GM13976 (cell line): Measurements from ENCODE around the gene MMEL1.
A peak's percentile ranks its signal among the peaks of the same experiment; 100 is the strongest.
"Not testable (repeated sequence)": the region's sequence is repeated elsewhere in the genome, so short reads cannot be mapped to it uniquely, and the experiment has no call there.

ENCODE experiments used
- DNase-seq: peaks from one replicate; pipeline ENCODE4 v3.0.0; 2012; ENCODE audit warnings: low spot score
- CTCF ChIP-seq: IDR thresholded peaks from 2 replicates; pipeline ENCODE4 v1.5.1; 2012; ENCODE audit warnings: borderline replicate concordance, mild to moderate bottlenecking; ENCODE audit not compliant: insufficient read depth; ENCODE audit errors: extremely low read depth, missing control alignments, control extremely low read depth
- in situ Hi-C: fragments of 300-500 bp; cut with MboI; formaldehyde crosslinking; loops from one replicate; pipeline ENCODE4 v1.12.0; 2022; ENCODE audit warnings: low sequenced_read_pairs, mixed read lengths, inconsistent platforms; ENCODE audit not compliant: unreplicated experiment

Gene MMEL1

GRCh38 chr1:2632561-2633361 is at the start of gene MMEL1:
TSS of gene MMEL1 (minus strand) at chr1:2633016. CDS start at chr1:2629484, 3,532 bp downstream.
- peak; percentile 35 for DNase-seq
- TF ChIP-seq CTCF: no peak
- in situ Hi-C loops: no loop called here

- in situ Hi-C loops, DNase-seq: not testable (repeated sequence)
Observed at GRCh38 chr1:2676726-2677125, 43.9 kb upstream of the MMEL1 start.

GRCh38 chr1:2671656-2672055 is 38.8 kb upstream of the MMEL1 start:
- DNase-seq, in situ Hi-C loops: not testable (repeated sequence)

- in situ Hi-C loops, DNase-seq: not testable (repeated sequence)
Observed at GRCh38 chr1:2659806-2660205, 27.0 kb upstream of the MMEL1 start.

- DNase-seq, in situ Hi-C loops: not testable (repeated sequence)
Observed at GRCh38 chr1:2657909-2658308, 25.1 kb upstream of the MMEL1 start.

- DNase-seq, in situ Hi-C loops: not testable (repeated sequence)
Observed at GRCh38 chr1:2657124-2657523, 24.3 kb upstream of the MMEL1 start.

GRCh38 chr1:2655598-2656434 is 23.0 kb upstream of the MMEL1 start:
- in situ Hi-C loops, DNase-seq: not testable (repeated sequence)

GRCh38 chr1:2654443-2654948 is 21.7 kb upstream of the MMEL1 start:
- DNase-seq: peak; percentile 48
- in situ Hi-C loops: not testable (repeated sequence)

- in situ Hi-C loops, DNase-seq: not testable (repeated sequence)
Observed at GRCh38 chr1:2653741-2654442, 21.1 kb upstream of the MMEL1 start.

- DNase-seq, in situ Hi-C loops: not testable (repeated sequence)
Observed at GRCh38 chr1:2652926-2653571, 20.2 kb upstream of the MMEL1 start.

GRCh38 chr1:2652152-2652925 is 19.5 kb upstream of the MMEL1 start:
- in situ Hi-C loops, DNase-seq: not testable (repeated sequence)
